Colonic mucosa (tissue), 4 donors: ENCODE measurements around the gene WDR90. TPM values are rescaled to one million over a fixed set of nuclear protein-coding genes. Genes with fewer than 3 reads are reported as not detected.
A peak's percentile ranks its signal among the peaks of the same experiment; 100 is the strongest.

Experiments used
- DNase-seq: peaks from one replicate; pipeline ENCODE4 v3.0.0-alpha.2; 2020
- H3K27ac ChIP-seq: fragments of 200-600 bp; one replicate; pipeline ENCODE4 v1.8.0; 2021
- H3K27me3 ChIP-seq: fragments of 200-600 bp; one replicate; pipeline ENCODE4 v1.8.0; 2021
- H3K36me3 ChIP-seq: fragments of 200-600 bp; one replicate; pipeline ENCODE4 v1.8.0; 2021
- H3K4me1 ChIP-seq: fragments of 200-600 bp; one replicate; pipeline ENCODE4 v1.8.0; 2021; ENCODE audit warnings: mild to moderate bottlenecking
- H3K4me3 ChIP-seq: fragments of 200-600 bp; one replicate; pipeline ENCODE4 v1.8.0; 2021
- H3K9ac ChIP-seq, 2 donors: one replicate each; pipeline ENCODE4 v1.7.0; 2013; ENCODE audit warnings: control low read depth in 2 of 2, low read depth in 2 of 2, low read length in 2 of 2
- H3K9me3 ChIP-seq: fragments of 200-600 bp; one replicate; pipeline ENCODE4 v1.8.0; 2021
- CTCF ChIP-seq: fragments of 200-600 bp; IDR thresholded peaks from one replicate; pipeline ENCODE4 v1.8.0; 2022; ENCODE audit warnings: antibody characterized with exemption, mild to moderate bottlenecking
- intact Hi-C: fragments of 100-400 bp; cut with DNase I; formaldehyde crosslinking; loops from one replicate; pipeline ENCODE4 v1.14.1; 2022
- total RNA-seq, 2 donors: library from RNA; stranded (reverse); fragmentation: NEBNext Ultra II Directional in 1 of 2; extraction: Animal tissue kit (Norgen Biotek cat#: 25700) in 1 of 2; gene quantifications; one replicate each; pipeline ENCODE4 v1.2.1, GENCODE V29; 2021
- donor health status: healthy.
- donor health status: DM: no; HTN: no; CAD: no.
- donor health status: DM: no; HTN: no; CAD: no.

WDR90 gene
- total RNA-seq, 2 donors from 2014 or later, result 25.1 to 122 TPM

GRCh38 chr16:658679-659571 is 9.8 kb downstream of the WDR90 start:
- DNase-seq, result no peak
- Histone ChIP-seq H3K9me3 (no peaks in the 10 kb centered on the region), H3K4me1 (peaks cover 11% of the 10 kb centered on the region), H3K36me3 (no peaks in the 10 kb centered on the region), H3K9ac (no peak overlapping the region), H3K27ac (no peak overlapping the region), H3K4me3 (no peak overlapping the region), H3K27me3 (no peaks in the 10 kb centered on the region)
- intact Hi-C loops, result no loop called here
- TF ChIP-seq CTCF, result no peak

DNA sequence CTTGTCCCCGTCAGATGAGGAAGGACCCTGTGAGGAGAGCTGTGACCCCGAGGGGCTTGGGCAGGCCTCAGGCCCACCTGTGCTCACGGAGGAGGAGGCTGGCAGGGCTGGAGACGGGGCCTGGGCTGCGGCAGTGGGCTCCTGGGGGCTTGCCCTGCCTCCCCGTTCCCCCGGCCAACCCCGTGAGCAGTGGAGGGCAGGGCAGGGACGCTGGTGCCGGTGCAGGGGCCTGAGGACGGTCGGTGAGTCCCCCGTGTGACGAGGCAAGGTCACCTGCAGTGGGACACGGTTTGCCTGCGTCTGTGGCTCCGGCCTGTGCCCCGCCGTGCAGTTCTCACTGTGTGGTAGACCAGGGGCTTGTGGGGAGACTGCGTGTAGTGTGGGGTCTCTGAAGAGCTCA is 10.5 kb downstream of the WDR90 start:
- Histone ChIP-seq H3K4me1 (peaks cover 11% of the 10 kb centered on the region), H3K9ac (no peak overlapping the region), H3K36me3 (no peaks in the 10 kb centered on the region), H3K27me3 (no peaks in the 10 kb centered on the region), H3K4me3 (no peak overlapping the region), H3K27ac (no peak overlapping the region), H3K9me3 (no peaks in the 10 kb centered on the region)
- no peak for DNase-seq
- intact Hi-C loops, result no loop called here
- no peak for TF ChIP-seq CTCF

- no peak for TF ChIP-seq CTCF
- Histone ChIP-seq H3K27me3 (no peaks in the 10 kb centered on the region), H3K9me3 (no peaks in the 10 kb centered on the region), H3K4me1 (peaks cover 11% of the 10 kb centered on the region), H3K9ac (no peak overlapping the region), H3K36me3 (no peaks in the 10 kb centered on the region), H3K27ac (peak overlapping the region; percentile 71), H3K4me3 (peak overlapping the region; percentile 16)
- intact Hi-C loops, result no loop called here
- no peak for DNase-seq
Observed at GRCh38 chr16:660132-660458, 10.9 kb downstream of the WDR90 start.

DNA sequence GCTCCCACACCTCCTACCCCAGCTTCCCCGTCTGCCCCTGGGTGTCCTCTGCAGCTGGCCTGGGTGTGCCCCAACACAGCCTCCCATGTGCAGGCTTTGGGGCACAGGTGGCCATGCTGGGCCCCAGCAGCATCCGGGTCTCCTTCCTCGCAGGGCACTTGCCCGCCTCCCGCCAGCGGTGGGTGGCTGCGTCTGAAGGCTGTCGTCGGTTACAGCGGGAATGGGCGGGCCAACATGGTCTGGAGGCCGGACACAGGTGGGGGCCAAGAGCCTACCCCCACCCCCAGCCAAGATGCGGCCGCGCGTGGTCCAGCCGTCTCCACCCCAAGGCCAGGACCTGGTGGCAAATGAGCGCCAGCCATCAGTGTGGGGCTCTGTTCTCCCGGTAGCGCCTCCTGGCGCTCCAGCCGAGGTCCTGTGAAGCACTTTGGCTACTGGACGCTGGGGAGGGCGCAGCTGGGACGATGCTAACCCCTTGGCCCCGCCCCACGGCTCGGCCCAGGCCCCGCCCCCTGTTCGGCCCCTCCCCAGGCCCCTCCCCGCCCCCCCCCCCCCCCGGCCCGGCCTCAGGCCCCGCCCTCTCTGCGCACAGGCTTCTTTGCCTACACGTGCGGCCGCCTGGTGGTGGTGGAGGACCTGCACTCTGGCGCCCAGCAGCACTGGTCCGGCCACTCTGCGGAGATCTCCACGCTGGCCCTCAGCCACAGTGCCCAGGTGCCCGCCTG is 11.5 kb downstream of the WDR90 start:
- H3K36me3 ChIP-seq, result no peaks in the 10 kb centered on the region
- H3K27ac ChIP-seq, result peak overlapping the region; percentile 71
- intact Hi-C loops, result no loop called here
- H3K9me3 ChIP-seq, result no peaks in the 10 kb centered on the region
- H3K27me3 ChIP-seq, result no peaks in the 10 kb centered on the region
- peak; percentile 92 for DNase-seq
- peak; percentile 44 for TF ChIP-seq CTCF
- H3K4me1 ChIP-seq, result peaks cover 11% of the 10 kb centered on the region
- H3K4me3 ChIP-seq, result peak overlapping the region; percentile 16
- peak overlapping the region in 1 of 2 donors; percentile 58 for H3K9ac ChIP-seq

DNA sequence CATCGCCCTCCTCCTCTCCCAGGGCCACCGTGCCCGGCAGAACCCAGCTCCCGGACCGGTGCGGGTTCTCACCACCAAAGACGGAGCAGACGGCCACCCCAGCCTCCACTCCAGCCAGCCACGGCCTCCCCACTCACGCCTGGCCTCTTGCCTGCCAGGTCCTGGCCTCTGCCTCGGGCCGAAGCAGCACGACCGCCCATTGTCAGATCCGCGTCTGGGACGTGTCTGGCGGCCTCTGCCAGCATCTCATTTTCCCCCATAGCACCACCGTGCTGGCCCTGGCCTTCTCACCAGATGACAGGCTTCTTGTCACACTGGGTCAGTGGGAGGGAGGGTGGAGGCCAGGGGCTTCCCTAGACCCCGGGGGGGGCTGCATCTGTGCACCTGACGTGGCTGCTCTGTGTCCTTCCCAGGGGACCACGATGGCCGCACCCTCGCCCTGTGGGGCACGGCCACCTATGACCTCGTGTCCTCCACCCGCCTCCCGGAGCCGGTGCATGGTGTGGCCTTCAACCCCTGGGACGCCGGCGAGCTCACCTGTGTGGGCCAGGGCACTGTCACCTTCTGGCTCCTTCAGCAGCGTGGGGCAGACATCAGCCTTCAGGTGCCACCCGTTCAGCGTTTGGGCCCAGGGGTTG is 12.1 kb downstream of the WDR90 start:
- no peaks in the 10 kb centered on the region for H3K9me3 ChIP-seq
- TF ChIP-seq CTCF, result no peak
- no peak overlapping the region for H3K27ac ChIP-seq
- no peaks in the 10 kb centered on the region for H3K27me3 ChIP-seq
- intact Hi-C loops, result no loop called here
- H3K4me3 ChIP-seq, result no peak overlapping the region
- H3K9ac ChIP-seq, result peak overlapping the region in 1 of 2 donors; percentile 58
- H3K36me3 ChIP-seq, result no peaks in the 10 kb centered on the region
- DNase-seq, result no peak
- peaks cover 11% of the 10 kb centered on the region for H3K4me1 ChIP-seq
